Measurements from ENCODE around the gene NT5M.

The NT5M gene

GRCh38 chr17:17395885-17396284 lies 92.7 kb downstream of the NT5M start:
- DNase-seq (ENCODE audit: low read depth): no peak
